Colonic mucosa (tissue), 4 donors: ENCODE results near the gene SLC22A8. TPM values are rescaled to one million over a fixed set of nuclear protein-coding genes. Genes with fewer than 3 reads are reported as not detected.
"Not testable (repeated sequence)": the region's sequence is repeated elsewhere in the genome, so short reads cannot be mapped to it uniquely, and the experiment has no call there.

Source experiments
- DNase-seq: peaks from one replicate; pipeline ENCODE4 v3.0.0-alpha.2; 2020
- H3K27ac ChIP-seq: fragments of 200-600 bp; one replicate; pipeline ENCODE4 v1.8.0; 2021
- H3K27me3 ChIP-seq: fragments of 200-600 bp; one replicate; pipeline ENCODE4 v1.8.0; 2021
- H3K36me3 ChIP-seq: fragments of 200-600 bp; one replicate; pipeline ENCODE4 v1.8.0; 2021
- H3K4me1 ChIP-seq: fragments of 200-600 bp; one replicate; pipeline ENCODE4 v1.8.0; 2021; ENCODE audit warnings: mild to moderate bottlenecking
- H3K4me3 ChIP-seq: fragments of 200-600 bp; one replicate; pipeline ENCODE4 v1.8.0; 2021
- H3K9ac ChIP-seq, 2 donors: one replicate each; pipeline ENCODE4 v1.7.0; 2013; ENCODE audit warnings: control low read depth in 2 of 2, low read depth in 2 of 2, low read length in 2 of 2
- H3K9me3 ChIP-seq: fragments of 200-600 bp; one replicate; pipeline ENCODE4 v1.8.0; 2021
- CTCF ChIP-seq: fragments of 200-600 bp; IDR thresholded peaks from one replicate; pipeline ENCODE4 v1.8.0; 2022; ENCODE audit warnings: antibody characterized with exemption, mild to moderate bottlenecking
- intact Hi-C: fragments of 100-400 bp; cut with DNase I; formaldehyde crosslinking; loops from one replicate; pipeline ENCODE4 v1.14.1; 2022
- total RNA-seq, 2 donors: library from RNA; stranded (reverse); fragmentation: NEBNext Ultra II Directional in 1 of 2; extraction: Animal tissue kit (Norgen Biotek cat#: 25700) in 1 of 2; gene quantifications; one replicate each; pipeline ENCODE4 v1.2.1, GENCODE V29; 2021
- donor health status: healthy.
- donor health status: DM: no; HTN: no; CAD: no.
- donor health status: DM: no; HTN: no; CAD: no.

The SLC22A8 gene
- total RNA-seq, 2 donors from 2014 or later = not detected

DNA sequence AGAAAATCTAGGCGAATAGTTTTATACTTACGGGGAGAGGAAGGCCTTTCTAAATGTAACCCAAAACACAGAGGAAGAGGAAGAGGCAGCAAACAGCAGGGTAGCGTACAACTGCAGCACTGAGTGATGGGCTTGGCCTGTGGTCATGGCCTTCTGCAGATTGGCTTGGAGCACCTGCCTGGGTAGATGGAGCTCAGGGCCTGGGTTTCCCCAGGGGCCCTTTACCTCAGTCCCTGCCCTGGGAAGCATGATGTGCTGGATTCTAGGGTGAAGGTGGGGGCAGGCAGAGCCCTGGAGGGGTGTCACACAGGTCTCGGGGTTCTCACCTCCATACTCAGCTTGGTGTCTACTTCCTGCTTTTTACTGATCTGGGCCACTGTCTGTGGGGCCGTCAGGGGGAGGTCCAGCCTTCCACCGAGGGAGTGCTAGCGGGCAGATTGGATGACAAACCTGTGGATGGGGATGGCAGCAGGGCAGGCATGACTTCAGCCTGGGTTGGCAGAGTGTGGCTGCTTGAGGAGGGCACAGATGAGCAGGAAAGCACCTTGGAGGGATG, 66.8 kb downstream of the SLC22A8 start:
- DNase-seq = no peak
- no peak overlapping the region for H3K9ac ChIP-seq
- H3K4me1 ChIP-seq = no peaks in the 10 kb centered on the region
- H3K27me3 ChIP-seq = no peaks in the 10 kb centered on the region
- no peaks in the 10 kb centered on the region for H3K36me3 ChIP-seq
- no peak for TF ChIP-seq CTCF
- intact Hi-C loops = no loop called here
- H3K9me3 ChIP-seq = no peaks in the 10 kb centered on the region
- H3K27ac ChIP-seq = no peak overlapping the region
- no peak overlapping the region for H3K4me3 ChIP-seq

DNA sequence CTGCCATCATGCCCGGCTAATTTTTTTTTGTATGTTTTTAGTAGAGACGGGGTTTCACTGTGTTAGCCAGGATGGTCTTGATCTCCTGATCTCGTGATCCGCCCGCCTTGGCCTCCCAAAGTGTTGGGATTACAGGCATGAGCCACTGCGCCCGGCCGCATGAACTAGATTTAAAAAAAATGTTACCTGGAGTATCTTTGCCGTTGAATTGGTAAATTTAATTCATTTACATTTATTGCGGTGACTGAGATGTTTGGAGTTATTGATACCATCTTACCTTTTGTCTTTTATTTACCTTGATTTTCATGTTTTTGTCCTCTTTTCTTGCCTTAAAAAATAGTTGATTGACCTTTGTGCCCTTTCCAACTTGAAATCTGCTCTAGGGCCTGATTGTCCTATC, 70.1 kb downstream of the SLC22A8 start:
- H3K36me3 ChIP-seq, intact Hi-C loops, H3K27me3 ChIP-seq, H3K4me3 ChIP-seq, H3K27ac ChIP-seq, H3K9me3 ChIP-seq, H3K4me1 ChIP-seq, H3K9ac ChIP-seq, DNase-seq: not testable (repeated sequence)

Other genes with a start within 250 kb of the SLC22A8 start
- 10 to 100 TPM; 15.3 to 26.6 TPM for gene TAF6L, start 244.4 kb downstream of the SLC22A8 start, total RNA-seq
- gene TMEM179B, start 228.4 kb downstream of the SLC22A8 start, total RNA-seq = 10 to 100 TPM; 46.7 to 54.5 TPM
- gene TMEM223, start 223.8 kb downstream of the SLC22A8 start, total RNA-seq = 10 to 100 TPM; 15.8 to 26.0 TPM
- gene NXF1, start 210.4 kb downstream of the SLC22A8 start, total RNA-seq = 10 to 100 TPM; 39.2 to 50.9 TPM
- gene STX5, start 183.8 kb downstream of the SLC22A8 start, total RNA-seq = 10 to 100 TPM; 38.0 to 43.3 TPM
- not detected for gene TEX54, start 183.0 kb downstream of the SLC22A8 start, total RNA-seq
- gene WDR74, start 176.3 kb downstream of the SLC22A8 start, total RNA-seq = 10 to 100 TPM; 27.4 to 43.3 TPM
- 100 to 1,000 TPM in 1 of 2 donors, 10 to 100 TPM in 1; 70.4 to 116 TPM for gene SLC3A2, start 134.9 kb downstream of the SLC22A8 start, total RNA-seq
- gene CHRM1, start 94.5 kb downstream of the SLC22A8 start, total RNA-seq = 1 to 10 TPM; 1.2 to 1.8 TPM
- gene SLC22A6, start 30.9 kb downstream of the SLC22A8 start, total RNA-seq = not detected
- gene SLC22A24, start 128.4 kb upstream of the SLC22A8 start, total RNA-seq = not detected
- gene SLC22A25, start 227.8 kb upstream of the SLC22A8 start, total RNA-seq = not detected